Measurements from ENCODE around the gene ASIC3.

DNA sequence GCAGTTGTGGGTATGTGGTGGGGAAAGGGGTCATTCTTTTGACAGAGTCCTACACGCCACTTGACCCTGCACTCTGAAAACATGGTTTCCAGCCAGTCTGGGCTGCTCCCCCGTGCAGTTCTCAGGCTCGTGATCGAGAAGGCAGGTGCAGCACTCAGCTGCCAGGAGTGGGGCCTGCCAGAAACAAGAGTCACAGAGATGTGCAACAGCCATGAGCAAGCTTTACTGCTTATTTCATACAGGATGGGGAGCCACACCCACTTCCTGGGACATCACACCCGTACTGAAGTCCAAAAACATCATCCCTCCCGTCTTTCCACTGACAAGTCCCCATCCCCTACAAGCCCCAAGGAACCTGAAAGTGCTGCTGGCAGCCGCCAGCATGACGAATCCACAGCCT, 33.4 kb upstream of the ASIC3 start:
- TF ChIP-seq POLR2A (IDR thresholded peaks at IDR 0.05; ENCODE audit: low read depth, low read length) (no peak), TAF1 (IDR thresholded peaks at IDR 0.05; ENCODE audit: borderline replicate concordance, low read depth, low read length) (no peak), POLR2AphosphoS5 (IDR thresholded peaks at IDR 0.05; ENCODE audit: low read depth, low read length) (no peak)

Measured in GM12892 (cell line).